IMR-90 (cell line): Measurements from ENCODE around the gene SNRPA1. TPM values are rescaled to one million over a fixed set of nuclear protein-coding genes. Genes with fewer than 3 reads are reported as not detected.

Experiments used
- ATAC-seq: fragments of 200-7000 bp; cut with Tn5 transposase; 2 replicates; pipeline ENCODE4 v1.9.1; 2020; ENCODE audit warnings: low read depth, mild to moderate bottlenecking, moderate library complexity
- BruUV-seq: library from RNA; stranded (reverse); fragments of 400-500 nt; replicated peaks from 2 replicates; lab custom pipeline; 2021; lab: Mats Ljungman, UMichigan
- CTCF ChIA-PET: fragments of 300-600 bp; formaldehyde crosslinking; extraction: SDS; loops from one replicate; lab custom pipeline; 2021; ENCODE audit warnings: antibody characterized with exemption; lab: Yijun Ruan, JAX
- POLR2A ChIA-PET: fragments of 300-600 bp; sonication (Branson Sonifier 250); formaldehyde crosslinking; loops from one replicate; lab custom pipeline; 2022; ENCODE audit warnings: antibody characterized with exemption; ENCODE audit not compliant: unreplicated experiment; lab: Charles Lee
- DNase-seq: peaks from one replicate; pipeline ENCODE4 v3.0.0; 2013
- H2AFZ ChIP-seq: replicated peaks from 2 replicates; pipeline ENCODE3; 2013; ENCODE audit warnings: low read length, mild to moderate bottlenecking; ENCODE audit not compliant: poor library complexity
- H2AK5ac ChIP-seq: 2 replicates; pipeline ENCODE4 v1.6.1; 2013; ENCODE audit warnings: low read depth, low read length, inconsistent platforms
- H2AK9ac ChIP-seq: replicated peaks from 2 replicates; pipeline ENCODE3; 2013; ENCODE audit warnings: mild to moderate bottlenecking, low read depth, low read length, moderate library complexity; ENCODE audit not compliant: poor library complexity
- H2BK120ac ChIP-seq: 2 replicates; pipeline ENCODE4 v1.6.1; 2013; ENCODE audit warnings: low read depth, low read length, inconsistent platforms
- H2BK15ac ChIP-seq: 3 replicates; pipeline ENCODE4 v1.6.1; 2013; ENCODE audit warnings: low read depth, low read length, inconsistent platforms
- H2BK20ac ChIP-seq: 2 replicates; pipeline ENCODE4 v1.6.1; 2013; ENCODE audit warnings: low read depth, mild to moderate bottlenecking, inconsistent platforms, low read length, moderate library complexity
- H2BK5ac ChIP-seq: 2 replicates; pipeline ENCODE4 v1.6.1; 2013; ENCODE audit warnings: mild to moderate bottlenecking, low read depth, low read length, inconsistent platforms; ENCODE audit not compliant: poor library complexity, severe bottlenecking
- H3K14ac ChIP-seq: replicated peaks from 2 replicates; pipeline ENCODE4 v1.6.1; 2013; ENCODE audit warnings: low read depth, low read length, inconsistent platforms
- H3K18ac ChIP-seq: 2 replicates; pipeline ENCODE4 v1.6.1; 2013; ENCODE audit warnings: low read depth, low read length, control low read depth
- H3K23ac ChIP-seq: 2 replicates; pipeline ENCODE4 v1.6.1; 2013; ENCODE audit warnings: low read depth, low read length, inconsistent platforms
- H3K27ac ChIP-seq: 2 replicates; pipeline ENCODE4 v1.5.1; 2013; ENCODE audit warnings: mild to moderate bottlenecking, control low read depth, low read length; ENCODE audit not compliant: insufficient read depth
- H3K27me3 ChIP-seq: 2 replicates; pipeline ENCODE4 v1.6.1; 2013; ENCODE audit warnings: low read length; ENCODE audit not compliant: control insufficient read depth, insufficient read depth
- H3K36me3 ChIP-seq: 2 replicates; pipeline ENCODE4 v1.6.1; 2013; ENCODE audit warnings: low read length, mixed read lengths; ENCODE audit not compliant: control insufficient read depth, insufficient read depth
- H3K4ac ChIP-seq: 2 replicates; pipeline ENCODE4 v1.6.1; 2013; ENCODE audit warnings: low read depth, low read length, inconsistent platforms
- H3K4me1 ChIP-seq: 2 replicates; pipeline ENCODE4 v1.6.1; 2013; ENCODE audit warnings: low read length, mixed read lengths; ENCODE audit not compliant: control insufficient read depth, insufficient read depth
- H3K4me2 ChIP-seq: 2 replicates; pipeline ENCODE4 v1.6.1; 2013; ENCODE audit warnings: low read depth, mild to moderate bottlenecking, control low read depth, low read length, moderate library complexity
- H3K4me3 ChIP-seq: 2 replicates; pipeline ENCODE4 v1.5.1; 2013; ENCODE audit warnings: low read depth, mild to moderate bottlenecking, control low read depth, low read length, moderate library complexity; ENCODE audit not compliant: insufficient read depth
- H3K56ac ChIP-seq: 2 replicates; pipeline ENCODE4 v1.6.1; 2013; ENCODE audit warnings: low read length, inconsistent platforms; ENCODE audit not compliant: insufficient read depth; ENCODE audit errors: extremely low read depth
- H3K79me1 ChIP-seq, 2 experiments: 2 replicates each; pipeline ENCODE4 v1.6.1; 2013; ENCODE audit warnings: low read length in 2 of 2, inconsistent platforms in 1 of 2, low read depth in 1 of 2
- H3K9ac ChIP-seq: 2 replicates; pipeline ENCODE4 v1.6.1; 2013; ENCODE audit warnings: low read depth, low read length, control low read depth
- H3K9me1 ChIP-seq: 2 replicates; pipeline ENCODE4 v1.6.1; 2013; ENCODE audit warnings: low read length, inconsistent platforms; ENCODE audit not compliant: insufficient read depth
- H3K9me3 ChIP-seq: 2 replicates; pipeline ENCODE4 v1.6.1; 2013; ENCODE audit warnings: low read length; ENCODE audit not compliant: control insufficient read depth, insufficient read depth
- H4K20me1 ChIP-seq: 2 replicates; pipeline ENCODE4 v1.6.1; 2013; ENCODE audit warnings: low read length, inconsistent platforms; ENCODE audit not compliant: insufficient read depth
- H4K5ac ChIP-seq: 2 replicates; pipeline ENCODE4 v1.6.1; 2013; ENCODE audit warnings: mild to moderate bottlenecking, low read depth, low read length, control low read depth
- H4K8ac ChIP-seq, 2 experiments: 2 replicates each; pipeline ENCODE4 v1.6.1; 2013; ENCODE audit warnings: low read depth in 2 of 2, low read length in 2 of 2, control low read depth in 1 of 2, inconsistent platforms in 1 of 2
- H4K91ac ChIP-seq: 2 replicates; pipeline ENCODE4 v1.6.1; 2013; ENCODE audit warnings: low read depth, low read length, inconsistent platforms; ENCODE audit not compliant: insufficient read depth
- BHLHE40 ChIP-seq: fragments of 150-350 bp; IDR thresholded peaks from 2 replicates; pipeline ENCODE4 v1.6.1; 2016; ENCODE audit warnings: mild to moderate bottlenecking, low read depth, low read length
- CEBPB ChIP-seq: IDR thresholded peaks from 2 replicates; pipeline ENCODE4 v1.6.1; 2012; ENCODE audit warnings: low read depth, low read length, improper control_type of control experiment
- CHD1 ChIP-seq: IDR thresholded peaks from 2 replicates; pipeline ENCODE4 v1.6.1; 2012; ENCODE audit warnings: low read depth, low read length, improper control_type of control experiment
- FOS ChIP-seq: fragments of 150-350 bp; IDR thresholded peaks from 2 replicates; pipeline ENCODE4 v1.6.1; 2016; ENCODE audit warnings: low read depth, low read length
- MAZ ChIP-seq: IDR thresholded peaks from 2 replicates; pipeline ENCODE4 v1.6.1; 2012; ENCODE audit warnings: low read depth, mild to moderate bottlenecking, low read length, improper control_type of control experiment, moderate library complexity, borderline replicate concordance
- MXI1 ChIP-seq: IDR thresholded peaks from 2 replicates; pipeline ENCODE4 v1.6.1; 2012; ENCODE audit warnings: low read depth, mild to moderate bottlenecking, low read length, moderate library complexity, borderline replicate concordance
- NFE2L2 ChIP-seq: fragments of 150-350 bp; IDR thresholded peaks from 2 replicates; pipeline ENCODE4 v1.6.1; 2016; ENCODE audit warnings: low read depth, mild to moderate bottlenecking, low read length
- POLR2A ChIP-seq: IDR thresholded peaks from 2 replicates; pipeline ENCODE4 v1.6.1; 2012; ENCODE audit warnings: mild to moderate bottlenecking, low read depth, low read length
- RCOR1 ChIP-seq: IDR thresholded peaks from 2 replicates; pipeline ENCODE4 v1.6.1; 2012; ENCODE audit warnings: mild to moderate bottlenecking, low read length, improper control_type of control experiment; ENCODE audit not compliant: insufficient replicate concordance
- RFX5 ChIP-seq: IDR thresholded peaks from 2 replicates; pipeline ENCODE4 v1.8.0; 2012; ENCODE audit warnings: low read depth, mild to moderate bottlenecking, low read length, moderate library complexity
- WGBS, 2 experiments: methylation state at CpG; one replicate each; pipeline versions ENCODE4 v1.1.5 to v1.1.7; 2013; ENCODE audit warnings: missing lambda C conversion rate in 2 of 2; ENCODE audit not compliant: insufficient read length in 1 of 2; ENCODE audit errors: extremely low coverage in 2 of 2; 5-methylcytosine and 5-hydroxymethylcytosine counted together
- dilution Hi-C: fragments of 300-500 bp; cut with HindIII; formaldehyde crosslinking; loops from one replicate; pipeline ENCODE4 v1.14.3; 2018; ENCODE audit warnings: low sequenced_read_pairs; ENCODE audit not compliant: unreplicated experiment
- in situ Hi-C: fragments of 300-500 bp; cut with MboI; formaldehyde crosslinking; loops from 3 replicates; pipeline ENCODE4 v1.14.3; 2019; ENCODE audit warnings: low sequenced_read_pairs, inconsistent platforms, mixed read lengths
- intact Hi-C: fragments of 100-400 bp; cut with micrococcal nuclease; formaldehyde crosslinking; loops from 2 replicates; pipeline ENCODE4 v1.10.0; 2022
- polyA plus RNA-seq, 3 experiments: library from polyadenylated mRNA; depleted of rRNA; stranded (reverse); fragments of >200 nt; gene quantifications; 2 replicates each; pipeline ENCODE4 v1.2.3, GENCODE V29; 2012; ENCODE audit warnings: low replicate concordance in 1 of 3
- total RNA-seq: library from RNA; depleted of rRNA; stranded (reverse); fragments of >200 nt; gene quantifications from 2 replicates; pipeline ENCODE4 v1.2.3, GENCODE V29; 2012
- TF ChIP-seq, protein P1 (sequence below): conservative IDR thresholded peaks from 2 replicates; pipeline ENCODE4 v1.5.1; 2012; ENCODE audit warnings: mild to moderate bottlenecking, low read depth, low read length, improper control_type of control experiment
- TF ChIP-seq, protein P2 (sequence below): fragments of 150-350 bp; IDR thresholded peaks from 2 replicates; pipeline ENCODE4 v1.6.1; 2017; ENCODE audit warnings: mild to moderate bottlenecking, antibody characterized with exemption, low read length, low read depth

The SNRPA1 gene
- total and polyA plus RNA-seq, 2 of the 4 experiments (the other 2 are of a cell fraction) = 37.1 to 79.9 TPM

DNA sequence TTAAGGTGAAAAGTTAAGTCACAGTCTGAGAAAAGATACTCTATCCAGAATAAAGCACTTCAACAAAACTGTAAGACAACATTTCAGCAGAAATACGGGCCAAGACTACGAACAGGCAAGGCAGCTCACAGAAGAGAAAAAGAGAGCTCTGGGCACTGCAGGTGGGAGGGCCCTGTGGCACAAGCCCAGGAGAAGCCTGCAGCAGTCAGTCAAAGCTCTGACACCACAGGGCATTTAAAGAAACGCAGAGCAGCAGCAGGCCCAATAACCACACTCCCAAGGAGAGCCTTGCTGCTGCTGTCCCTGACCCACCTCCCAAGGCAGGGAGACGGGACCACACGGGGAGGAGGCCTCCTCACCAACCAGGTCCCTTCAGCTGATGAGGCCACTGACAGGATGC, 62.4 kb downstream of the SNRPA1 start:
- no peak overlapping the region for H3K23ac ChIP-seq
- ChIA-PET POLR2A (no interaction called here), CTCF (interaction anchor here (1.8 kb wide), 1 partner anchor 16 kb away, joined by 6 read pairs; no protein-coding TSS in a partner anchor)
- no peak overlapping the region for H3K14ac ChIP-seq
- H4K91ac ChIP-seq = no peak overlapping the region
- ATAC-seq = no peak
- H3K9ac ChIP-seq = no peak overlapping the region
- H3K9me3 ChIP-seq = no peaks in the 10 kb centered on the region
- H2AK9ac ChIP-seq = no peak overlapping the region
- H2AFZ ChIP-seq = no peak overlapping the region
- dilution Hi-C loops = no loop called here
- peaks cover 84% of the 10 kb centered on the region for H4K20me1 ChIP-seq
- no peak overlapping the region for H2BK15ac ChIP-seq
- in situ Hi-C loops = no loop called here
- no peak overlapping the region for H3K4me2 ChIP-seq
- no peak overlapping the region for H3K56ac ChIP-seq
- no peak overlapping the region for H2BK120ac ChIP-seq
- no peak overlapping the region for H3K27ac ChIP-seq
- H2BK5ac ChIP-seq = no peak overlapping the region
- H3K27me3 ChIP-seq = no peaks in the 10 kb centered on the region
- no peak overlapping the region for H3K18ac ChIP-seq
- no peak overlapping the region for H4K5ac ChIP-seq
- peaks cover 17% of the 10 kb centered on the region for H3K9me1 ChIP-seq
- DNase-seq = no peak
- peaks cover 9 to 56% of the 10 kb centered on the region in 2 experiments; a peak in 3 of 4 replicates for H3K79me1 ChIP-seq
- H4K8ac ChIP-seq = no peak overlapping the region
- H2BK20ac ChIP-seq = no peak overlapping the region
- H3K36me3 ChIP-seq = peaks cover 25% of the 10 kb centered on the region
- H2AK5ac ChIP-seq = no peak overlapping the region
- no peak overlapping the region for H3K4me3 ChIP-seq
- 85% methylated on average over 4 of the region's 5 CpGs; no CpG with 5 or more reads in 1 of the 2 experiments for WGBS, 2 experiments
- BruUV-seq = no TSS peak
- intact Hi-C loops = no loop called here
- H3K4ac ChIP-seq = no peak overlapping the region
- TF ChIP-seq RCOR1 = no peak
- no peak for TF ChIP-seq BHLHE40
- no peak for TF ChIP-seq MAZ
- TF ChIP-seq NFE2L2 = no peak
- TF ChIP-seq CHD1 = no peak
- TF ChIP-seq MXI1 = no peak
- TF ChIP-seq POLR2A = no peak
- TF ChIP-seq, protein P1, sequence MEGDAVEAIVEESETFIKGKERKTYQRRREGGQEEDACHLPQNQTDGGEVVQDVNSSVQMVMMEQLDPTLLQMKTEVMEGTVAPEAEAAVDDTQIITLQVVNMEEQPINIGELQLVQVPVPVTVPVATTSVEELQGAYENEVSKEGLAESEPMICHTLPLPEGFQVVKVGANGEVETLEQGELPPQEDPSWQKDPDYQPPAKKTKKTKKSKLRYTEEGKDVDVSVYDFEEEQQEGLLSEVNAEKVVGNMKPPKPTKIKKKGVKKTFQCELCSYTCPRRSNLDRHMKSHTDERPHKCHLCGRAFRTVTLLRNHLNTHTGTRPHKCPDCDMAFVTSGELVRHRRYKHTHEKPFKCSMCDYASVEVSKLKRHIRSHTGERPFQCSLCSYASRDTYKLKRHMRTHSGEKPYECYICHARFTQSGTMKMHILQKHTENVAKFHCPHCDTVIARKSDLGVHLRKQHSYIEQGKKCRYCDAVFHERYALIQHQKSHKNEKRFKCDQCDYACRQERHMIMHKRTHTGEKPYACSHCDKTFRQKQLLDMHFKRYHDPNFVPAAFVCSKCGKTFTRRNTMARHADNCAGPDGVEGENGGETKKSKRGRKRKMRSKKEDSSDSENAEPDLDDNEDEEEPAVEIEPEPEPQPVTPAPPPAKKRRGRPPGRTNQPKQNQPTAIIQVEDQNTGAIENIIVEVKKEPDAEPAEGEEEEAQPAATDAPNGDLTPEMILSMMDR = no peak
- TF ChIP-seq RFX5 = no peak
- no peak for TF ChIP-seq CEBPB
- TF ChIP-seq, protein P2, sequence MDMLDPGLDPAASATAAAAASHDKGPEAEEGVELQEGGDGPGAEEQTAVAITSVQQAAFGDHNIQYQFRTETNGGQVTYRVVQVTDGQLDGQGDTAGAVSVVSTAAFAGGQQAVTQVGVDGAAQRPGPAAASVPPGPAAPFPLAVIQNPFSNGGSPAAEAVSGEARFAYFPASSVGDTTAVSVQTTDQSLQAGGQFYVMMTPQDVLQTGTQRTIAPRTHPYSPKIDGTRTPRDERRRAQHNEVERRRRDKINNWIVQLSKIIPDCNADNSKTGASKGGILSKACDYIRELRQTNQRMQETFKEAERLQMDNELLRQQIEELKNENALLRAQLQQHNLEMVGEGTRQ = no peak
- no peak for TF ChIP-seq FOS
- H3K4me1 ChIP-seq = peaks cover 3% of the 10 kb centered on the region
